ENCODE results near the gene RASL10A. TPM values are rescaled to one million over a fixed set of nuclear protein-coding genes. Genes with fewer than 3 reads are reported as not detected.

RASL10A gene
- total and polyA plus RNA-seq, 2 experiments from 2014 or later, result 1.6 to 3.0 TPM

Small RNAs within 50 kb of the gene (microRNA-seq; reads per million reads assigned to microRNA genes)
- 0.89 reads per million for gene MIR3653

Small RNAs within 50 kb of the gene (small RNA-seq; reads per million reads assigned to genes)
- not detected for gene MIR3653 (ENCODE audit: low replicate concordance)

Other genes starting within 250 kb of the RASL10A start
- gene KREMEN1, start 242.7 kb downstream of the RASL10A start, total RNA-seq (2014; rRNA removed; shearing (Covaris generic)), result 3.4 and 3.8 TPM in 2 replicates
- gene KREMEN1, start 242.7 kb downstream of the RASL10A start, polyA plus RNA-seq (2016; fragmentation: Nextera tagmentation; extraction: Ambion mirVana), result 1.8 and 2.6 TPM in 2 replicates
- 13.2 and 13.4 TPM in 2 replicates for gene EMID1, start 109.8 kb downstream of the RASL10A start, total RNA-seq (2014; rRNA removed; shearing (Covaris generic))
- 3.0 and 3.5 TPM in 2 replicates for gene EMID1, start 109.8 kb downstream of the RASL10A start, polyA plus RNA-seq (2016; fragmentation: Nextera tagmentation; extraction: Ambion mirVana)
- 95.6 and 115 TPM in 2 replicates for gene RHBDD3, start 47.7 kb downstream of the RASL10A start, total RNA-seq (2014; rRNA removed; shearing (Covaris generic))
- gene RHBDD3, start 47.7 kb downstream of the RASL10A start, polyA plus RNA-seq (2016; fragmentation: Nextera tagmentation; extraction: Ambion mirVana), result 55.0 and 60.3 TPM in 2 replicates
- 390 and 427 TPM in 2 replicates for gene EWSR1, start 47.4 kb downstream of the RASL10A start, total RNA-seq (2014; rRNA removed; shearing (Covaris generic))
- 382 and 391 TPM in 2 replicates for gene EWSR1, start 47.4 kb downstream of the RASL10A start, polyA plus RNA-seq (2016; fragmentation: Nextera tagmentation; extraction: Ambion mirVana)
- gene GAS2L1, start 9.0 kb downstream of the RASL10A start, total RNA-seq (2014; rRNA removed; shearing (Covaris generic)), result 4.9 and 9.5 TPM in 2 replicates
- 3.7 and 5.2 TPM in 2 replicates for gene GAS2L1, start 9.0 kb downstream of the RASL10A start, polyA plus RNA-seq (2016; fragmentation: Nextera tagmentation; extraction: Ambion mirVana)
- gene AP1B1, start 72.9 kb upstream of the RASL10A start, total RNA-seq (2014; rRNA removed; shearing (Covaris generic)), result 67.5 and 74.4 TPM in 2 replicates
- 19.5 TPM in 2 replicates for gene AP1B1, start 72.9 kb upstream of the RASL10A start, polyA plus RNA-seq (2016; fragmentation: Nextera tagmentation; extraction: Ambion mirVana)
- gene RFPL1, start 122.9 kb upstream of the RASL10A start, total RNA-seq (2014; rRNA removed; shearing (Covaris generic)), result not detected in 2 replicates
- not detected in 2 replicates for gene RFPL1, start 122.9 kb upstream of the RASL10A start, polyA plus RNA-seq (2016; fragmentation: Nextera tagmentation; extraction: Ambion mirVana)
- gene NEFH, start 164.5 kb upstream of the RASL10A start, total RNA-seq (2014; rRNA removed; shearing (Covaris generic)), result 2.4 and 2.8 TPM in 2 replicates
- gene NEFH, start 164.5 kb upstream of the RASL10A start, polyA plus RNA-seq (2016; fragmentation: Nextera tagmentation; extraction: Ambion mirVana), result 4.6 and 6.3 TPM in 2 replicates
- gene THOC5, start 238.1 kb upstream of the RASL10A start, total RNA-seq (2014; rRNA removed; shearing (Covaris generic)), result 50.3 and 53.4 TPM in 2 replicates
- 24.3 and 24.6 TPM in 2 replicates for gene THOC5, start 238.1 kb upstream of the RASL10A start, polyA plus RNA-seq (2016; fragmentation: Nextera tagmentation; extraction: Ambion mirVana)

Measured in GM23338 (cell line).